ENCODE measurements around the gene SMC4. TPM values are rescaled to one million over a fixed set of nuclear protein-coding genes. Genes with fewer than 3 reads are reported as not detected.
A peak's percentile ranks its signal among the peaks of the same experiment; 100 is the strongest.

Gene SMC4
- total RNA-seq, 1 experiment from 2014 or later: 144 TPM

- DNase-seq (ENCODE audit: low spot score): no peak
- Mint-ChIP-seq H3K27me3 (ENCODE audit: low read depth) (no peaks in the 10 kb centered on the region), H3K4me3 (no peak overlapping the region), H3K27ac (no peak overlapping the region), H3K4me1 (peaks cover 6% of the 10 kb centered on the region), H3K9me3 (no peaks in the 10 kb centered on the region), H3K36me3 (no peaks in the 10 kb centered on the region)
- POLR2A ChIA-PET: no interaction called here
- CTCF ChIA-PET: interaction anchor here (0.7 kb wide), 1 partner anchor 231 kb away, joined by 4 read pairs; no protein-coding TSS in a partner anchor
- ATAC-seq: no peak
- no peak for TF ChIP-seq HMGA2 (CRISPR knock-in tag; IDR thresholded peaks at IDR 0.05)
- TF ChIP-seq SP1 (CRISPR knock-in tag; conservative IDR thresholded peaks at IDR 0.05): no peak
- no peak for TF ChIP-seq IRF1 (CRISPR knock-in tag; IDR thresholded peaks at IDR 0.05)
- TF ChIP-seq E2F4 (CRISPR knock-in tag; IDR thresholded peaks at IDR 0.05; ENCODE audit: borderline replicate concordance, low read depth): no peak
- TF ChIP-seq ZNF281 (CRISPR knock-in tag; IDR thresholded peaks at IDR 0.05): no peak
- no peak for TF ChIP-seq STAT6 (CRISPR knock-in tag; conservative IDR thresholded peaks at IDR 0.05; ENCODE audit: low read depth)
- no peak for TF ChIP-seq PREB (CRISPR knock-in tag; IDR thresholded peaks at IDR 0.05; ENCODE audit: borderline replicate concordance)
- no peak for TF ChIP-seq TEAD4 (CRISPR knock-in tag; IDR thresholded peaks at IDR 0.05)
Measured at GRCh38 chr3:160394009-160394392, 5.4 kb upstream of the SMC4 start.

GRCh38 chr3:160395297-160395696, 4.2 kb upstream of the SMC4 start:
- POLR2A ChIA-PET: interaction anchor here (0.7 kb wide), 1 partner anchor 299 kb away, joined by 3 read pairs; no protein-coding TSS in a partner anchor
- Mint-ChIP-seq H3K9me3 (no peaks in the 10 kb centered on the region), H3K27me3 (ENCODE audit: low read depth) (peaks cover 8% of the 10 kb centered on the region; the same call in 1 of the 2 replicates), H3K36me3 (no peaks in the 10 kb centered on the region), H3K4me3 (no peak overlapping the region), H3K4me1 (peaks cover 6% of the 10 kb centered on the region), H3K27ac (peak overlapping the region; percentile 38)
- DNase-seq (ENCODE audit: low spot score) (no peak), ATAC-seq (no peak)
- CTCF ChIA-PET: no interaction called here
- no peak for TF ChIP-seq SOX15 (CRISPR knock-in tag; IDR thresholded peaks at IDR 0.05)
- TF ChIP-seq USF1 (CRISPR knock-in tag; IDR thresholded peaks at IDR 0.05): no peak
- no peak for TF ChIP-seq CTCF (IDR thresholded peaks at IDR 0.05)
- TF ChIP-seq AFF4 (CRISPR knock-in tag; IDR thresholded peaks at IDR 0.05; ENCODE audit: borderline replicate concordance): no peak
- no peak for TF ChIP-seq ATF3 (CRISPR knock-in tag; conservative IDR thresholded peaks at IDR 0.05)
- no peak for TF ChIP-seq FOXK1 (CRISPR knock-in tag; IDR thresholded peaks at IDR 0.05)
